Measurements from ENCODE around the gene AHI1.

Gene AHI1

GRCh38 chr6:135295085-135295484 lies 202.5 kb downstream of the AHI1 start:
- DNase-seq (ENCODE audit: low read depth) = no peak

GRCh38 chr6:135291288-135292076 lies 206.1 kb downstream of the AHI1 start:
- no peak for DNase-seq (ENCODE audit: low read depth)

GRCh38 chr6:135289816-135290215 lies 207.7 kb downstream of the AHI1 start:
- no peak for DNase-seq (ENCODE audit: low read depth)

DNA sequence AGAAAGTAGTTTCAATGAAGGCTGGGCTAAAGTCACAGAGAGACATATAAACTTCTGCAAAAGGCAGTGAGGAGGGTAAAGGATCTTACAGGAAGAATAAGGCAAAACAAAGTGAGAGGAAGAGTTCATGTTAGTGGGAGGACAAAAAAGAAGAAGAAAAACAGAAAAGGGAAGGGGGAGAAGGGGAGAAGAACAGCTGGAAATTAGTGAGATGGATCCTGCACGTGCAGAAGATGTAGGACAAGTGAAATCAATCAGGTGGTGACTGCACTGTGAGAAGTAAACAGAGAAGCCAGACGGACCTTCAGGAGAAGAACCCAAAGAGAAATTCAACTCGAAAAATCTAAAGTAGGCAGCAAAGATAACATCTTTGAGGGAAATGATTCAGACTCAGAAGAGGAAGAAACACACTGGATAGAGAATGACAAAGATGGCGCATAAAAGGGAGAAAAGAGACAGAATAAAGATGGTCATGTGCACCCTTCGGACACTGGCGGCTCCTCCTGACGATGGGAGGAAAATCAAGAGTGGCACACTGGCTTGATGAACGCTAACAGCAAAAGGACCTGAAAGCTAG lies 210.5 kb downstream of the AHI1 start:
- no peak for DNase-seq (ENCODE audit: low read depth)

GRCh38 chr6:135285165-135285564 lies 212.4 kb downstream of the AHI1 start:
- DNase-seq (ENCODE audit: low read depth) = no peak

GRCh38 chr6:135283926-135284325 lies 213.6 kb downstream of the AHI1 start:
- no peak for DNase-seq (ENCODE audit: low read depth)

DNA sequence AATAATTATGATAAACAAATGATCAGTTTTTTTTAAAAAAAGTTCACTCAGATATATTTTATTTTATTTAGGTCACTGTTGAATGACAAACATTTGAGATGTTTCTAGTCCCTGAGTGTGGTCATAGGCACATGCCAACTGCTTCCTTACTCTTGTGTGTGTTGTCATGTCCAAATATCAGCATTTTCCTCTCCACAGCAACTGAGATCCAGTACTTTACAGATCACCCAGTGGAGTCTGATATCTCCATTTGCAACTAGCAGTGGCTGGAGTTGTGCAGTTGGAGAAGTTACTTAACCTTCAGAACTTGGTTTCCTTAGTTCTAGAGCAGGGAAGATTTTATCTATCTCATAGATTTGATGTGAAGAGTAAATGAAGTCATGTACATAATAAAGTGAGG lies 215.1 kb downstream of the AHI1 start:
- DNase-seq (ENCODE audit: low read depth) = no peak

DNA sequence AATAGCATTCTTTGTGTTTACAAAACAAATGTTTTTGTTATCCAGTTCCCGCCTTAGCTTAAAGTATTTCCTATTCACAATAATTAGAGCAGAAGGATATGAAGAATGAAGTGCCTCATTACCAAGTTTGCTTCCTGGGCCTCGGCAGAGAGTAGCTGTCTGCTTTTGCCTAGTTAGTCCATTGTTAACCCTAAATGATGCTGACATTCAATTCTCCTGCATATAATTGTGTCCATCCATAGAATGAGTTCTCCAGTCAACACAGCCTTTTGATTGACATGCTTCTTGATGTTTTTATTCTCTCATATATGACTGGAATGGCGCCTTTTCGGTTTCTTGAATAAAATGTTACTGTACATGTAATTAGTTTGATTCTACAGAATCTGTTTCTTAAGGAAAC lies 215.6 kb downstream of the AHI1 start:
- no peak for DNase-seq (ENCODE audit: low read depth)

GRCh38 chr6:135281227-135281626 lies 216.3 kb downstream of the AHI1 start:
- DNase-seq (ENCODE audit: low read depth) = no peak

GRCh38 chr6:135280375-135281136 lies 217.0 kb downstream of the AHI1 start:
- DNase-seq (ENCODE audit: low read depth) = no peak

DNA sequence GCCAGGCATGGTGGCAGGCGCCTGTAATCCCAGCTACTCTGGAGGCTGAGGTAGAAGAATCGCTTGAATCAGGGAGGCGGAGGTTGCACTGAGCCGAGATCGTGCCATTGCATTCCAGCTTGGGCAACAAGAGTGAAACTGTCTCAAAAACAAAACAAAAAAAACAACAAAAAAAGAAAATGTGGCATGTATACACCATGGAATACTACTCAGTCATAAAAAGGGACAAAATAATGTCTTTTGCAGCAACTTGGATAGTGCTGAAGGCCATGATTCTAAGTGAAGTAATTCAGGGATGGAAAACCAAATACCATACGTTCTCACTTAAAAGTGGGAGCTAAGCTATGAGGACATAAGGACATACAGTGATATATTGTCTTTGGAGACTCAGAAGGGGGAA lies 220.1 kb downstream of the AHI1 start:
- DNase-seq (ENCODE audit: low read depth) = no peak

DNA sequence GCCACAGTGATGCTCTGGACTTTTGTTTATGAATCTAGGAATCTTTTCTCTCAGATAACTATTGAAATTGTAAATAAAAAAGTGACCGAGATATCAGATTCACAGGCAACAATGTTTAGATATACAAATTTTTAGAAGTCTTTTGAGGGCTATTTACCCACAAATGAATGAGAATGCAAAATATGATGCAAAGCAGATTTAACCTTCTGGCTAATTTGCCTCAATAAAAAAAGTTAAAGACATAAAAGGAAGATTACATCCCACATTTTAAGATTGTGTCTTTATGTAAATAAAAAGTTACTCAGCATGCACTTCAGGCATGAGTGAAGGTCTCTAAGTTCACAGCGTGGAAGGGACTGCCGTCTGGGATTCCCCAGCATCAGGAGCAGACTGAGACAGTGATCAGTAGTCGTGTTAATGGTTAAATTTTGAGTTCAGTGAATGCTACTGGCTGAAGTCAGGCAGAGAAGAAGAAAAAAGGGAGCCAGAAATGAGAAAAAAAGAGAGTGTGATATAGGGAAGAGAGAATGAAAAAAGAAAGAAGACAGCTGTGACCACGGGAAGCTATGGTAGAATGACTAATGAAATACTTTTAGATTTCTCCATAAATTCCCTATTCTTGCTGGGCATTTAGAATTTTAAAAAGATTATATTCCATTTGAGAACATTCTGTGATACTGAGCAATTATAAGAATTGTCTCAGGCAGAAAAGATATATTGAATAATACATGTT lies 222.8 kb downstream of the AHI1 start:
- DNase-seq (ENCODE audit: low read depth) = no peak

DNA sequence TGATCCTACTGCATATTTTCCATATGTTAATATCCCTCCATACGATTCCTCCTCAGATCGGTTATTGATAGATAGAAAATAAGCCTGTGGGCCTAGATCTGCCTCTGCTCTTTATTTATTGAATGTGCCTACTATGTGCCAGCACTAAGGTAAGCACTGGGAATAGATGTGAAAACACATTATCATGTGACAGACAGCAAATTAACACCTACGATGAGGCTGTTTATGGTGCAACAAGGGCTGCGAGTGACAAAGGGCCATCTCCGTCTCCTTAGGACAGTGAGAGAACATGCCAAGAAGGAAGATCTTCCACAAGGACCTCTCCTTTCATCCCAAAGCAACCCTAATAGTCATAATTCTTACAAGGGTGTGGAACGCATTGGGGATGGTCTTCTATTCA lies 225.9 kb downstream of the AHI1 start:
- no peak for DNase-seq (ENCODE audit: low read depth)

DNA sequence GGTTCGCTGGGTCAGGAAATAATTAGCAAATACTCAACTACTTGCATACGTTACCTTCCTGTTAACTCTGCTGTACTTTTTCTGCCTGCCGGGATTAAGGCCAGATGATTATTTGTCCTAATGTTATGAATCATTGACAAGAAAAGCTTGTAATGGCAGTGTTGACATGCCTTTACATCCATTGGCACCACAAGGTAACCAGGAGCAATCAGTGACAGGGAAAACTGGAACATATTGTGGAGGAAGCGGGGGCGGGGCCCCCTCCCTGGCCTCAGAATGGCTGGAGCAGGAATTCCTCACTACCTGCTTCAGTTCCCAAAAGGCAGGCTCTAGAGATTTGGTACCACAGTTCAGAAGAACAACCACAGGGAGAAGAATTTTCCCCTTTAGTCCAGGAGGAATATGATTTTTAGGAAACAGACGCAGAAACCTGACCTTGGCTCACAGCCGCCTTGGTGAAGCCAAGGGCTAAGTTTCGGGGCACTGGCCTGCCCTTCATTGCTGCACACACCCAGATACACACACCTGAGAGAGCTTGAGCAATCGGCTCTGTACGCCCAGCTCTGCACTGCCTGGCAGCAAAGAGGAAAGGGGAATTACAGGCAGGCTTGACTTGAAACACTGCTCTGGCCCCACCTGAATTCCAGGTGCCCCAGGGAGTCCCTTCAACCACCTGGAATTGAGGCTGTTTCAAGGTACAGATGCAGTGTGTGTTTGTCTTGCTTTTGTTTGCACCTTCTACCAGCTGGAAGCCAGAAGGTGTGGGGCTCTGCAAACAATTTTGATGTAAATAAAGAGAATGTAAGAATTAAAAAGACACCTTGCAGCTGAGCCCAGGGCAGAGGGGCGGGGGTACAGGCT lies 226.6 kb downstream of the AHI1 start:
- DNase-seq (ENCODE audit: low read depth) = no peak

- DNase-seq (ENCODE audit: low read depth) = no peak
Observed at GRCh38 chr6:135269481-135269891, 228.1 kb downstream of the AHI1 start.

DNA sequence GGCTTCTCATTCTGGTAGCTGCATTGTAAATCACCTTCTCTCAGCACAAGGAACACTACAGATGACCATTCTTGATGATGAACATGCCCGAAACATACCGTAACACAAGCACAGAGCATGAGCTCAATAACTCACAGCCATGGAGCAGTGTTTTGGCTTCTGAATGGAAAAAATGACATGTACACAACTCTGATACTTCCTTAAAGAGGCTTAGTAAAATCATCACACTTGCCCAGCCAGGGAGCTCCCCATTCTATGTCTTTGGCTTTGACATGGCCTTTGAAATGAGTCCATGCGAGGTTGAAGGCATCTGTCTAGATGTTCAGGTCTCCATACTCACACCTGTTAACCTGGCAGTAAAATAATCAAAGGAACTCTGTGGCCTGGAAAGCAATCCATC lies 228.8 kb downstream of the AHI1 start:
- no peak for DNase-seq (ENCODE audit: low read depth)

GRCh38 chr6:135268263-135268662 lies 229.3 kb downstream of the AHI1 start:
- DNase-seq (ENCODE audit: low read depth) = no peak

GRCh38 chr6:135267085-135267484 lies 230.5 kb downstream of the AHI1 start:
- no peak for DNase-seq (ENCODE audit: low read depth)

GRCh38 chr6:135266675-135267074 lies 230.9 kb downstream of the AHI1 start:
- no peak for DNase-seq (ENCODE audit: low read depth)

DNA sequence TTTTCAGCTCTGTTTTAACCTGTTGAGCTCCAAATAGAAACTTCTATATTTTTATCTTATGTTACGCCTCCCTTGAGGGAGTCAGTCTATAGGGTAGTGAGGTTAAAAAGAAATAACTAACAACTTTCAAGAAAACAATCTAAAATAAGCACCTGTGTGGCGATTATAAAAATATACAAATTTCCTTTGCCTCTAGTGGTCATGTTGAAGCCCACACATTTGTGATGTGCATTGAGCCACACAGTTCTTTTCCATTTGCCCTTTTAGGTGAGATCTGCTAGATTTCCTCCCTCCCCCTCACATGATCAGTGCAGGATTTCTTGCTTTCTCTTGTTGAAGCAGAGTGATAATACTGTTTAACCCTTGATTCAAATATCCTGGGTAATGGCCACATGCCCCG lies 232.3 kb downstream of the AHI1 start:
- DNase-seq (ENCODE audit: low read depth) = no peak

DNA sequence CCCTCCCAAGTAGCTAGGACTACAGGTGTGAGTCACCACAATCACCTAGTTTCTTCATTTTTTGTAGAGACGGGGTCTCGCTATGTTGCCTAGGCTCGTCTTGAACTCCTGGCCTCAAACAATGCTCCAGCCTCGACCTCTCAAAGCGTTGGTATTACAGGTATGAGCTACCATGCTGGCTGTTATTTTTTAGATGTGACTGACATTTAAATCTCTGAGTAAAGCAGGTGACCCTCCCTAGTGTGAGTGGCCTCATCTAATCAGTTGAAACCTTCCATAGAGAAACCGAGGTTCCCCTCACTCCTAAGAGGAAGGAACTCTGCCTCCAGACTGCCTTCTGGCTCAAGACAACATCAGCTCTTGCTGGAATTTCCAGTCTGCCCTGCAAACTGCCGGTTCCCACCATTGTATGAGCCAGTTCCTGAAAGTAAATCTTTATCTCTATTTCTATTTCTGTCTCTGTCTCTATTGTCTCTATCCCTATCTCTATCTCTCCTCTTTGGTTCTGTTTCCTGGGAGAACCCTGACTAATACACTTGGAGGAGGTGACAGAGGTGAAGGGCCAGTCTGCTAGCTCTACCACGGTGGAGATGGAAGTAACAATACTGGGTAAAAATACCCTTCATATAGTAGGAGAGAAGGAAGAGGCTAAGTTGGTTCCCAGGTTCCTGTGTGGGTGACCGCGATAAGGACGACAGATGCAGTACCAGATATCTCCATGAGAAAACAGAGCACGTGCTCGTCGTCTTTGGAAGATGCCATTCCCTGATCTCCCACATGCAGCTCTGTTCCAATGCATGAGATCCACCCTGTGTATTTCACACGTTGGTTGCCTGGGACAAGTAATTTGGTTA lies 235.4 kb downstream of the AHI1 start:
- DNase-seq (ENCODE audit: low read depth) = no peak
